SKM-1 (cell line): ENCODE data around the gene GNG5.
"Not testable (repeated sequence)": the region's sequence is repeated elsewhere in the genome, so short reads cannot be mapped to it uniquely, and the experiment has no call there.

Source experiments
- DNase-seq: peaks from one replicate; lab custom pipeline; 2025; ENCODE audit not compliant: unreplicated experiment; lab: John Stamatoyannopoulos, UW

GNG5 gene

DNA sequence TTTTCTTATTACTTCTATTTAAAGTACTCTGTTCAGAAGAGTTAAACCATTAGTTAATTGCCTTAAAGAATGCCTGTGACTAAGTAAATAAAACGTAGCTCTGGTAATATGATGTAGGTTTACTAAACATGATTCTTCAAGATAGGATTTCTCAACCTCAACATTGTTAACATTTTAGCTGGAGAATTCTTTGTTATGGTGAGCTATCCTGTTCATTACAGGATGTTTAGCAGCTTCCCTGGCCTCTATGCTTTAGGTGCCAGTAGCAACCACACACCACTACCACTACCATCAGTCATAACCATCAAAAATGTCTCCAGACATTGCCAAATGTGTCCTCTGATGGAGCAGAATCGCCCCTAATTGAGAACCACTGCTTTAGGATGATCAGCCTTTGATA lies 16.6 kb downstream of the GNG5 start:
- no peak for DNase-seq

DNA sequence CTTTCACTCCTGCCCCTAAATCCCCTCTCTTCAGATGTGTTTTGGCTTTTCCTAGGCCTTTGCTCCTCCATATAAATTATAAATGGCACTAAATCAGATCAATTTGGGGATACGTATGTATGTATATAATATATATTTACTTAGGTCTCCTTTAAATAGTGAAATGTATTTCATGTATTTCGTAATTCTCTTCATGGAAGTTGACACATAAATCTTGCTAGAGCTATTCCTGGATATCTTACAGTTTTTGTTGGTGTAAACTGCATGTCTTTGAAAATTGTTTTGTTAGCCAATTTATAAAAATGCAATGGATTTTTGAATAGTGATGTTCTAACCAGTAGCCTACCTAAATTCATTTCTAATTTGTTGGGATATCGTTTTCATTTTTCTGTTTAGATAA lies 18.3 kb downstream of the GNG5 start:
- no peak for DNase-seq

DNA sequence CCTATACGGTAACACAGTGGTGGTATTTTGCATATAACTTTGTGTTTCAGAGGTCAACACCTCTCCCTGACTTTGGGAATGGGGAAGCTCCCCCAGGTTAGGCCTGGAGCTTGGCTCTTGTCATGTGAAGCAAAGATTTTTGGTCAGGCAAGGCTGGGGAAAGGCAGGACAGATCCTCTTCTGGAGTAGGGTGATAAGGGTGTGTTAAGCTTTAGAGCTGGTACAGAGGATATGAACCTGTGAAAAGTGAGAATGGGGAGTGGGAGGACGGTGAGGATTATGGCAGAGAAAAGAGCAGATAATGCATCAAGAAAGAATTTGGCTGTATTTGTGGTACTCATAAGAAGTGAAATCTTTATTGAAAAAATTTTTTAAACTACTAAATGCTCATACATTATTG lies 25.1 kb downstream of the GNG5 start:
- DNase-seq, result no peak

DNA sequence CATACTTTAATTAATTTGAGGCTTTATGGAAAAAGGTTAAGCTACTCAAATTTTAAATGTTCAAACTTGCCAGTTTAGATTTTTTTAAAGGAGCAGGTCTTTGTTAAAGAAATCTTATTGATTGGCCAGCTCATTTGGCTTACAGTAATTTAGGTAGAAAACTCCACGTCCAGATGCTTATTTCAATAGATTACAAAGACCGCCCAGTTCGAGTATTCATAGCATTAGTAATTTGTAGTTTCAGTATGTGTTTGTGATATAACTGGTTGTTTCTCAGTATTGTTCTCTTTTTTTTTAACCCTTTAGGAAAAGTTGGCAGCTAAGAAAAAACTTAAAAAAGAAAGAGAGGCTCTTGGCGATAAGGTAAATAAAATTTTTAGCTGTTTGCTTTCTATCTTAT lies 25.7 kb downstream of the GNG5 start:
- no peak for DNase-seq

DNA sequence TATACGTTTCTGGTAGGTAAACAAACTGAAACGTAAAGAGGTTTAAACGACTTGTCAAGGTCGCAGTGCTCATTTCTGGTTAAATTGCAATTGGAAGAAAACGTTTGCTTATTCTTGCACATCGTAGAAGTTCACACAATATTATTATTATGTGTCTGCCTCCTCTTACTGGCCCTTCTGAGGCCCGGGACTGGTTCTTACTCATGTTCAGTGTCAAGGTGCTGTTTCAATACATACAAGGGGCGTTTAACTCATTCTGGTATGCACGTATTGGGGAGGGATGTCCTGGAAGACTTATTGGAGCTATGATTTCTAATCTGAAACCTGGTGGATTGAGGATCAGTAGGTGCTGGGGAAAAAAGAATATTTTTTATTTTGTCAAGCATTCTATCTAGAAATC lies 26.4 kb downstream of the GNG5 start:
- no peak for DNase-seq

DNA sequence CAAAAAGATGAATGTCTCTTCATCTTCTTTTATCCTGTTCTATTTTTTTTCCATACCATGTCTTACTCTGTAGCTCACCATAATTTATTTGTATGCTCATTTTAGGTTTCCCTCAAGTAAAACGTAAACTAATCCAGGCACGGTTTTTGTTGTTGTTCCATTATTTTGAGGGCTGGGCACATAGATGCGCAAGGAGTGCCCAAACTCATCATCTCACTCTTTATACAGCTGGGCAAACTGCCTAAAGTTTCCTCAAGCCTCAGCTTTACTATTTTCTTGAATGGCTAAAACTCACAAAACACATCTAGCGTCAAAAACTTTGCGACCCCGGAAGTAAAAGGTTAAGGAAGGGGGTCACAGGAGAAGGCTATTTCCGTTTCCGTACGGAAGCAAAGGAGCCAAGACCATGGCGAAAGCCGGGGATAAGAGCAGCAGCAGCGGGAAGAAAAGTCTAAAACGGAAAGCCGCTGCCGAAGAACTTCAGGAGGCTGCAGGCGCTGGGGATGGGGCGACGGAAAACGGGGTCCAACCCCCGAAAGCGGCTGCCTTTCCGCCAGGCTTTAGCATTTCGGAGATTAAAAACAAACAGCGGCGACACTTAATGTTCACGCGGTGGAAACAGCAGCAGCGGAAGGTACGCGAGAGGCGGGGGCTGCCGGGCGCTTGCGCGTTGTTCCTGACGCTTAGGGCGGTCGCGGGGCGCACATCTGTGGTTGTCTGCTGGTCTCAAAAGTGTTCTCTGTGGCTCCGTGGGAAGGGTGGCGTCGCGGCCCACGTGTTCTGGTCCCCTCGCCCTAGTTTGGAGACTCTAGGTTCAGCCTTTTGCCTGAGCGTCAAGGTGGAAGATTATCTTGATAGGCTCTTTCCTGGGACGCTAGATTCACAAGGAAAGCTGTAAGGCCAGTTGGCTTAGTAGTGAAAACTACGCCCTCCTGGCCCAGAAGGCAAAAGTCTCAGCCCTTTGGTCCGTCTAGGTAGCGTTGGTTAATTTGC lies 27.2 kb downstream of the GNG5 start, which contains the start of gene RPF1:
Gene RPF1 (plus strand): TSS at position 391 of the 993 bp plus-strand sequence. CDS start 16 bp downstream, at position 407.
- peak; percentile 51 for DNase-seq

DNA sequence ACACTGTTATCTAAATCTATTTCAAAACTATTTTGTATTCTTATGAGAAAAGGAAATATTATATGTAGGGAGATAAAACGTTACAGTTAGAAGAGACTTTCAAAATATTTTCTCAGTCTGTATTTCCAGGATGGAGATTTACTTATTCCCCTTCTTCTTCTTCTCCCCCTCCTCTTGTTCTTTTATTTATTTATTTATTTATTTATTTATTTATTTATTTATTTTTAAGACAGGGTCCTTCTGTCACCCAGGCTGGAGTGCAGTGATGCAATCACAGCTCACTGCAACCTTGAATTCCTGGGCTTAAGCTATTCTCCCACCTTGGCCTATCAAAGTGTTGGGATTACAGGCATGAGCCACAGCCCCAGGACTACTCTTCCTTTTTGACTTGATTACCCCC lies 30.2 kb downstream of the GNG5 start:
- no peak for DNase-seq

DNA sequence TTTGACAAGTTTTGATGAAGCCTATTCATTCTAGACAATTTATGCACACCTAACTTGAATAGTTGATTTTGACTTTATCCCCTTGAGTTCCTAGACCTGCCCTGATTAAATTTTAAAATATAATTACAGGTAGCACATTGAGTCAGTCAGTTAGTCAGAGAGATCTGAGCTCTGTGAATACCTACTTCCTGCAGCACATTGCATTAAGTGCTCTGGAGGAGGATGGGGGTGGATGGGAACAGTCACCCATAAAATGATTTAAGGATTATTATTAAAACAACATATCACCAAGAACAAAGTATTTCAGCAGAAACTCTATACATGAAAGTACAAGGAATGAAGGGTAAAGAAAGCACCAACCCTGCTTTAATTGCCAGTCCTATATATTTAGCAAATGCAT lies 39.1 kb downstream of the GNG5 start:
- DNase-seq, result no peak

DNA sequence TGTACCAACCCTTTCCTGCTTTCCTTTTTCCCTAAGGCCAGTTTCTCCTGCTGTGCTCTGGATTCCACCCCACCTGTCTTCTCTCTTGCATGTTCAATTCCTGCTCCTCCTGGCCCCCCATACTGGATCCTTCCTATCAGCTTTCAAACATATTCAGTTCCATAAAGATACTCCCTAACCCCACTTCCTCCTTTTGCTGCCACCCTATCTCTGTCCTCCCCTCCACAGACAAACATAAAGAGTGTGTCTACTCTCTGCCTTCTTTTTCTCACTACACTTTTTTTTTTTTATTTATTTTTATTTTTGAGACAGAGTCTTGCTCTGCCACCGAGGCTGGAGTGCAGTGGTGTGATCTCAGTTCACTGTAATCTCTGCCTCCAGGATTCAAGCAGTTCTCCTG lies 44.3 kb downstream of the GNG5 start:
- no peak for DNase-seq

DNA sequence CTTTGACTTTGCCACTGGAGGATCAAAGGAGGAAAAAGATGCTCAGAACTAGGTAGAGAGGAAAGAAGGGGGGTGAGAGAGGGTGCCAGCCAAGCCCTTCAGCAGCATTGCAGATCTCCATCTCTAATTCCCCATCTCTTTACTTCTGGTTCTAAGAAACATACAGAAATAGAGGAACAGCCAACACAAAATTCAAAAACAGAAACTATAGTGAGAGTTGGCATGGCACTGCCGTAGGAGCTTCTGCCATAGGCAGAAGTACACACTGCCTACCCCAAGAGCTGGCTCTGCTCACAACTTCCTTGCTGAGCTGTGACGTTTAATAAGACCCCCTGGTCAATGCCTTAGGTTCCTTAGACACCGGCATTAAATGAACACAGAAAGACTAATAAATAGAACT lies 53.9 kb downstream of the GNG5 start:
- no peak for DNase-seq

DNA sequence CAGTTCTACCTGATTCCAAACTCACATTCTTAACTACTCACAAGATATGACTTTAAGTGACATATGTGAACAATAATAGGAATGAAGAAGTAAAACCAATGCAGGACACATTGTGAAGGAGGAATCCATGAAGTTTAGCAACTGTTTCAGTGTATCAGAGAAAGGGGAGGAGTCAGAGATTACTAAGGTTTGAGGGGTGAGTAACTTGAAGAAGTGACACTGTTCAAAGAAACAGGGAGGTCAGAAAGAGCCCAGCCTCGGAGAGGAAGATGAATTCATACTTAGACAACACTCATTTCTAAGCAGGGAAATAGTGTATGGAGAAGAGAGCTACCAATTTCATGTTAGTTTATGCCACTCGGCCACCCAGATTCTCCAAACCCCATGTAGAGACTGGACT lies 55.5 kb downstream of the GNG5 start:
- DNase-seq, result no peak

DNA sequence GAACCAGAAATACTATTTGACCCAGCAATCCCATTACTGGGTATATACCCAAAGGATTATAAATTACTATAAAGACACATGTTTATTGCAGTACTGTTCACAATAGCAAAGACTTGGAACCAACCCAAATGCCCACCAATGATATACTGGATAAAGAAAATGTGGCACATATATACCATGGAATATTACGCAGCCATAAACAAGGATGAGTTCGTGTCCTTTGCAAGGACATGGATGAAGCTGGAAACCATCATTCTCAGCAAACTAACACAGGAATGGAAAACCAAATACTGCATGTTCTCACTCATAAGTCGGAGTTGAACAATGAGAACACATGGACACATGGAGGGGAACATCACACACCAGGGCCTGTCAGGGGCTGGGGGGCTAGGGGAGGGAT lies 57.7 kb downstream of the GNG5 start:
- DNase-seq, result not testable (repeated sequence)
